Testis (tissue), 2 donors: ENCODE data around the gene PCSK5.

Source experiments
- CTCF ChIP-seq, 3 experiments: fragments of 450-650 bp in 2 of 3; fragments of 200-600 bp in 1 of 3; sonication (generic) in 1 of 3; IDR thresholded peaks; one replicate each; pipeline ENCODE4 v1.5.1; 2016 to 2019; ENCODE audit warnings: antibody characterized with exemption in 3 of 3, mild to moderate bottlenecking in 2 of 3, moderate library complexity in 1 of 3
- POLR2A ChIP-seq: fragments of 450-650 bp; IDR thresholded peaks from one replicate; pipeline ENCODE4 v1.6.1; 2017; ENCODE audit warnings: antibody characterized with exemption, mild to moderate bottlenecking, moderate library complexity

- TF ChIP-seq CTCF (IDR thresholded peaks at IDR 0.05) = no peak
- no peak for TF ChIP-seq POLR2A
Measured at GRCh38 chr9:76372336-76372735, 481.9 kb downstream of the PCSK5 start.
